Spleen (tissue), 7 donors: ENCODE results near the gene PPP2R5C.

ENCODE experiments used
- POLR2A ChIP-seq, 3 donors: fragments of 450-650 bp; IDR thresholded peaks; one replicate each; pipeline ENCODE4 v1.5.1; 2017; ENCODE audit warnings: antibody characterized with exemption in 3 of 3, mild to moderate bottlenecking in 1 of 3
- POLR2AphosphoS5 ChIP-seq, 3 donors: sonication (generic); formaldehyde crosslinking; IDR thresholded peaks; one replicate each; pipeline ENCODE4 v1.5.1; 2017; ENCODE audit warnings: antibody characterized with exemption in 3 of 3
- TF ChIP-seq, protein P1 (sequence below), 11 experiments: fragments of 200-600 bp in 7 of 11; fragments of 450-650 bp in 4 of 11; sonication (generic) in 4 of 11; IDR thresholded peaks in 8 of 11; conservative IDR thresholded peaks in 3 of 11; 1 replicate in 7 of 11; 2 replicates in 4 of 11; pipeline versions ENCODE4 v1.4.0 to v1.8.0; 2016 to 2021; ENCODE audit warnings: antibody characterized with exemption in 11 of 11, inconsistent platforms in 4 of 11, mild to moderate bottlenecking in 1 of 11
- donor health status: DM: no; HTN: no; CAD: no; lungs with moderate emphysema.
- donor health status: DM: no; HTN: no; CAD: no.
- donor health status: DM: no; HTN: no; CAD: no.

DNA sequence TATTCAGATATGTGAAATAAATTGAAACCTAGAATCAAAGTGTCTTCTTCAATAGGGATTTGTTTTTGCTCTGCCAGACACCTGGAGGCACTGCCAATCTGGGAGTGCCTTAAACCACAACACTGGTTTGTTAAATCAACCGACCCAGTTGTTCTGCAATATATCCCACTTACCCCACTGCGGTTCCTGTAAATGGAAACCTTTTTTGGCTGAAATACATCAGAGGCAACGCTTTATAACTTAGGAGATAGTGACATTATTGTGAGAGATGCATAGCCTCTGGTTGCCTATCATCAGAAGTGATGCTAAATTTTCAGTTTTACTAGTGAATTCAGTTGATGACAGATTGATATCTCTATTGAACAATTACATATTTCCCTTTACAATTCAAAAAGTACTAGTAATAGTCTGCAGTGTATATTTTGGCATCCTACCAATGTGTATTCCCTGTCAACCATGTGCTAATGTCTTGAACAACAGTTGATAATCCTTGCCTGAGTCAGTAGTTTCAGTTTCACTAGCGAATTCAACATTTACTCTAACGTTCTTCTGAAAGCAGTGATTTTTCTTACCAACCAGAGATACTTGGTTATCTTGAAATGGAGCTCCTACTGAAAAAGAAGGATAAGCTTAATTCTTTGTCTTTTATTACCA is 30.5 kb downstream of the PPP2R5C start:
- TF ChIP-seq POLR2A (IDR thresholded peaks at IDR 0.05), result no peak
- TF ChIP-seq, protein P1, sequence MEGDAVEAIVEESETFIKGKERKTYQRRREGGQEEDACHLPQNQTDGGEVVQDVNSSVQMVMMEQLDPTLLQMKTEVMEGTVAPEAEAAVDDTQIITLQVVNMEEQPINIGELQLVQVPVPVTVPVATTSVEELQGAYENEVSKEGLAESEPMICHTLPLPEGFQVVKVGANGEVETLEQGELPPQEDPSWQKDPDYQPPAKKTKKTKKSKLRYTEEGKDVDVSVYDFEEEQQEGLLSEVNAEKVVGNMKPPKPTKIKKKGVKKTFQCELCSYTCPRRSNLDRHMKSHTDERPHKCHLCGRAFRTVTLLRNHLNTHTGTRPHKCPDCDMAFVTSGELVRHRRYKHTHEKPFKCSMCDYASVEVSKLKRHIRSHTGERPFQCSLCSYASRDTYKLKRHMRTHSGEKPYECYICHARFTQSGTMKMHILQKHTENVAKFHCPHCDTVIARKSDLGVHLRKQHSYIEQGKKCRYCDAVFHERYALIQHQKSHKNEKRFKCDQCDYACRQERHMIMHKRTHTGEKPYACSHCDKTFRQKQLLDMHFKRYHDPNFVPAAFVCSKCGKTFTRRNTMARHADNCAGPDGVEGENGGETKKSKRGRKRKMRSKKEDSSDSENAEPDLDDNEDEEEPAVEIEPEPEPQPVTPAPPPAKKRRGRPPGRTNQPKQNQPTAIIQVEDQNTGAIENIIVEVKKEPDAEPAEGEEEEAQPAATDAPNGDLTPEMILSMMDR (IDR thresholded peaks at IDR 0.05 in 8 of 11, conservative IDR thresholded peaks at IDR 0.05 in 3 of 11), result no peak
- no peak for TF ChIP-seq POLR2AphosphoS5 (IDR thresholded peaks at IDR 0.05)
